Activated naive CD4-positive, alpha-beta T cell (primary cell): Measurements from ENCODE around the gene ZC3H10.
"Not testable (repeated sequence)": the region's sequence is repeated elsewhere in the genome, so short reads cannot be mapped to it uniquely, and the experiment has no call there.

Experiments used
- DNase-seq, 4 experiments: peaks; one replicate each; lab custom pipeline; 2025; lab: John Stamatoyannopoulos, UW

The ZC3H10 gene

GRCh38 chr12:56102683-56103065 lies 15.4 kb upstream of the ZC3H10 start:
- DNase-seq, result no peak

- DNase-seq, result no peak
These were observed 14.9 kb upstream of the ZC3H10 start for GRCh38 chr12:56103066-56103711.

- no peak for DNase-seq
These were observed 14.3 kb upstream of the ZC3H10 start for GRCh38 chr12:56103823-56104108.

DNA sequence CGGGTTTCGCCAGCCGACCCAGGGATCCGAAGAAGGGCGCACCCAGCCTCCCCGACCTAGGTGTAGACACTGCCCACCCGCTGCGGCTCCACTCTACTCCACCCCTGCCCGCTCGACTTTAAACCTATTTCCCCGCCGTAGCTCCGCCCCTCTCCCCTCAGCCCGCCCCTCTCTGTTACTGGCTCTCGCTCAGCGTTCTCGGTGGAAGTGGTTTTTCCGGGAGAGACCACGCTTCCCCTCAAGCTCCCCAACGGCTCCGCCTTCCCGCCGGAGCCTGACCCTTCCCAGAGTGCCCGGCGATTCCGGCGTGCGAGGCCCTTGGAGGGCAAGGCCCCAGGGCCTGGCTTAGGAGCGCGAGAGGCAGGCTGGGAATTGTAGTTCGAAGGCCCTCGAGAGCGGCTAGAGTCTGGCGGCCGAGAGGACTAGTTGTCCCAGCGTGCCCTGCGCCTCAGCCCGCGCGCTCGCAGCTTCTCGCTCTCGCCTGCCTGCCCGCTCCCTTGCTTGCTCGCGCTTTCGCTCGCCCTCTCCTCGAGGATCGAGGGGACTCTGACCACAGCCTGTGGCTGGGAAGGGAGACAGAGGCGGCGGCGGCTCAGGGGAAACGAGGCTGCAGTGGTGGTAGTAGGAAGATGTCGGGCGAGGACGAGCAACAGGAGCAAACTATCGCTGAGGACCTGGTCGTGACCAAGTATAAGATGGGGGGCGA lies 13.8 kb upstream of the ZC3H10 start, which contains the start of gene PA2G4:
PA2G4 (plus strand) TSS at position 451 of the 706 bp plus-strand sequence; CDS start at position 630, 179 bp downstream.
- peak; percentile 84 to 95 (median 91) for DNase-seq

DNA sequence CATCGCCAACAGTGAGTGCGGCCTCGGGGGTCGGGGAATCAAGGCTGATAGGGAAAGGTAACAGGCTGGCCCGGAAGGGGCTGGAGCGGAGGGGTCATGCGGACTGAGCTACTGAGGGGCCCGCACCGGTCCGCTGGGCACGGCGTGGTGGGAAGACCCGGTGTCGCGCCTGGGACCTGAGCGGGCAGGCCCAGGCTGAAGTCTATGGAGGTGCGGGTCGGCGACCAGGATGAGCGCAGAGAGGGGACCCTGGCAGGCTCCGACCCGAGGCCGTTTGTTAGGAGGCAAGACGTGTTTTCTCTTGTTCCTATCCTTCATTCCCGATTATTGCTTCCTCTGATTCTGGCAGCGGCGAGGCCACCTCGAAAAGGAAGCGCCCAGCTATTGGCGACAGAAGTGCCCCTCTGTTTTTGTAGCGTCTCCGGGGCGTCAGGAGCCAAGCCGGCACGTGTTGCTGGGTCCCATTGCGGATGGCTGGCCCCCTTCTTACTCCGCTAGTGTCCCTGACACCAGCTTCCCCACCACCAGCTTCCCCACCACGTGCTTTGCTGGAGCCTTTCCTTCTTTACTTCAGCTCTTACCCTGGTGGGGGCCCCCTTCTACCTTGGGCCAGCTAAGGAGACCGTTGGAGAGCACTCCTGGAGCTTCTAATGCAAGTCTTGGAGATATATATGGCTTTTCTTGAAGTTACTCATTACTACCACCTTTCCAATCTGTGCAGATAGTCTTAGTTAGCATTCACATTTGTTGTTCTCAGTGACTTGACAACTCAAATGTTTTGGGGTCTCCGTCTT lies 13.1 kb upstream of the ZC3H10 start:
- peak in 1 of 4 experiments; percentile 45 for DNase-seq

- DNase-seq, result no peak
These were observed 12.5 kb upstream of the ZC3H10 start for GRCh38 chr12:56105609-56105902.

GRCh38 chr12:56107242-56107641 lies 10.8 kb upstream of the ZC3H10 start:
- no peak for DNase-seq

DNA sequence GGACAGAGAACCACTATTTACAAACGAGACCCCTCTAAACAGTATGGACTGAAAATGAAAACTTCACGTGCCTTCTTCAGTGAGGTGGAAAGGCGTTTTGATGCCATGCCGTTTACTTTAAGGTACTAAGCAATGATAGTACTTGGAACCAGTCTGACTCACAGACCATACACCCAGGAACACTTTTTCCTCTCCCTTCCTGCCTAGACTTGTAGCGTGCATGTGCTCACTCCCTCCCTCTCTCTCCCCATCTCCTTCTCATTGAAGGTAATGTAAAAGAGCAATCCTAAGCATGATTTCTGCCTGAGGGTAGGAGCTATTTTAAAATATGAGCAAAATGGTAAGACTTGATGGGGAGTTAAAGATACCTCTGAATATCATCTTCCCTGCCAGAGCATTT lies 7.5 kb upstream of the ZC3H10 start:
- DNase-seq, result no peak

DNA sequence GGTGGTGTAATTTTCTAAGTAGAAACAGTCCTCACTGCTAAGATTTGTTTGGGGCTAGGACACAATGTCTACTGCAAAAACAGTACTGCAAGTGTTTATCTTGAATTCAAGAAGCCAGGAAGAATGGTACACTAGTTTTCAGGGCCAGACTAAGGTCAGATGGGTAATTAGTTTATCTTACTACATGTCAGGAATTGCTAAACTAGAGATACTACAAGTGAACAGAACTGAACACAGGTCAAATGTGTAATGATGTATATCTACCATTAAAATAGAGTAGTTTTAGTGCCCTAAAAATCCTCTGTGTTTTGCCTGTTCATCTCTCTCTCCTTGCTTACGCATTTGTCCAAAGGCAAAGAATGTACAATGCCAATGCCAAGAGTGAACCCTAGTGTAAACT lies 4.0 kb upstream of the ZC3H10 start:
- no peak for DNase-seq

DNA sequence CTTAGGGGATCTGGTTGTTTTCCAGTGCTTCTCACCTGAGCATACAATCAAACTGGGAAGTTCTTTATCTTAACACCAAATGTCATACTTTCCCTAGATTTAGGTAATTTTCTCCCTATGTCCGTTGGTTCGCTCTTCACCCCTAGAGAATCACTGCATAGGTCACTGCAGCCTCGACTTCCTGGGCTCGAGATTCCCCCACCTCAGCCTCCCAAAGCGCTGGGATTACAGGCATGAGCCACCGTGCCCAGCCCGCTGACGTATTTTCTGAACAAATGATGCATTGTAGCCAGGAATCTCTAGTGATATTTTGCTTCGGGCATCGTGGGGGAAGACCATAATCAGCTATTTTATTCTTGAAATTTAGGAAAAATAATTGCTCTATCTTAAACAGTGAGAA lies 2.7 kb upstream of the ZC3H10 start:
- DNase-seq, result no peak

GRCh38 chr12:56116267-56117081 lies 1.6 kb upstream of the ZC3H10 start, which contains the start of gene RPL41:
TSS of gene RPL41 (plus strand) at chr12:56116633.
- peak; percentile 86 to 93 (median 88) for DNase-seq

GRCh38 chr12:56117082-56117706 lies 872 bp upstream of the ZC3H10 start:
- DNase-seq, result not testable (repeated sequence)

DNA sequence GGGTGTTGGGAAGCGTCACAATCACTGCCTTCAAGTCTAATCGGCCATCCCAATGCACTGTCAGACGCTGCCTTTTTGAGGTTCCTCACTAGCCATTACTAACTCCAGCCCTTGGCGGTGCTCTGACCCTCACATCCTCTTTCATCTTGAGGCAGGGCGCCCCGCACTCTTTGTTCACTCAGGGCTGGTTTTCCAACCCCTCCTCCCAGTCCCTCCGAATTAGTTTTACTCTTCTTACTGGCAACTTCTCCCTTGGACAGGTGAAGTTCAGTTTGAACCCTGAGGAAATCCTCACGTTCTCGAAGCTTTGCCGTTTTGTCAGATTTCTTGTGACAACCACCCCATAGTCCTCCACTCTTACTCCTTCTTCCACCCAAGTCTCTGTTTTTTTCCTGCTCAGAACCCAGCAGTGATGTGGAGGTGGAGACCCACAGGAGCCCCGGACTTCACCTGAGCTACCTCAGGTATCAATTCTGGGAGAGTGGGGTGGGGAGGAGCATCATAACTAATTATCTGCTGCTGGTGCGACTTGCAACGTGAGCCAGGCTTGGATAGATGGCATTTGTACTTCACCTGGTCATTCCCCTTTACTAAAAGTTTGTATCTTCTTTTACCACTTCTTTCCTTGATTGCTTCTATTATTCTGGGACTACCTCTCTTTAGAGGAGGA lies 757 bp downstream of the ZC3H10 start:
- DNase-seq, result no peak

GRCh38 chr12:56119361-56119796 lies 1.3 kb downstream of the ZC3H10 start:
- DNase-seq, result peak in 2 of 4 experiments; percentile 17 to 39

GRCh38 chr12:56120158-56120846 lies 2.2 kb downstream of the ZC3H10 start:
- DNase-seq, result no peak

GRCh38 chr12:56121204-56121870 lies 3.3 kb downstream of the ZC3H10 start:
- DNase-seq, result no peak

- DNase-seq, result no peak
These were observed 4.6 kb downstream of the ZC3H10 start for GRCh38 chr12:56122637-56123036.

GRCh38 chr12:56124133-56124532 lies 6.1 kb downstream of the ZC3H10 start:
- no peak for DNase-seq

GRCh38 chr12:56126732-56127239 lies 8.7 kb downstream of the ZC3H10 start:
- DNase-seq, result no peak

DNA sequence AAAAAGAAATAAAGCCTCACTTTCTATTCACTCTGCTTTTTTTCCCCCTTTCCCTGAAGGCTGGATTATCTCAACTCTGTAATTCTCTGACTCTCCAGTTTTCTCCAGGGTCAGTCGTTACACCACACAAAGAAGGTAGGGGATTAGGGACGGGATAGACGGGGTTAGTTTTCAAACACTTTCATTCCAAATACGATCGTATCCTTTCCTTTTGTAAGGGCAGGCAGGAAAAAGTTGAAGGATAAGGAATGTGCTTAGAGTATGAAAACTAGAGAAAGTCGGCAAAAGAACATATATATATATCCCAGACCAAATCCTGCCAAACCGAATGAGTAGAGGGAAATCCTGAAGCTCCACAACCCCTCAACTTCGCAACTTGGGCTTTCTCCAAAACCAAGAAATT lies 9.4 kb downstream of the ZC3H10 start:
- DNase-seq, result no peak
